Activated naive CD8-positive, alpha-beta T cell treated with anti-CD3 and anti-CD28 coated beads, Interleukin-2, amount 50 U/mL, for 24 hours (primary cell): ENCODE measurements around the gene GMEB1.
"Not testable (repeated sequence)": the region's sequence is repeated elsewhere in the genome, so short reads cannot be mapped to it uniquely, and the experiment has no call there.

Source experiments
- ATAC-seq: fragments of 150-1000 bp; cut with Tn5 transposase; one replicate; pipeline ENCODE4 v1.10.0; 2021
- DNase-seq: peaks from one replicate; pipeline ENCODE4 v3.0.0; 2021
- H3K27ac Mint-ChIP-seq: one replicate; pipeline ENCODE4 v1.8.0; 2021; ENCODE audit warnings: mild to moderate bottlenecking, mixed read lengths
- H3K27me3 Mint-ChIP-seq: one replicate; pipeline ENCODE4 v1.8.0; 2021; ENCODE audit warnings: mixed read lengths
- H3K36me3 Mint-ChIP-seq: one replicate; pipeline ENCODE4 v1.8.0; 2021; ENCODE audit warnings: low read depth, mixed read lengths
- H3K4me1 Mint-ChIP-seq: one replicate; pipeline ENCODE4 v1.8.0; 2021; ENCODE audit warnings: mixed read lengths
- H3K4me3 Mint-ChIP-seq: one replicate; pipeline ENCODE4 v1.8.0; 2021; ENCODE audit warnings: mild to moderate bottlenecking, moderate library complexity, mixed read lengths
- H3K9me3 Mint-ChIP-seq: one replicate; pipeline ENCODE4 v1.8.0; 2021; ENCODE audit warnings: mixed read lengths

GMEB1 gene

GRCh38 chr1:28718166-28718565 is 49.6 kb downstream of the GMEB1 start:
- ATAC-seq: no peak
- Mint-ChIP-seq H3K4me1 (no peaks in the 10 kb centered on the region), H3K36me3 (peaks cover 19% of the 10 kb centered on the region), H3K27ac (no peak overlapping the region), H3K9me3 (no peaks in the 10 kb centered on the region), H3K27me3 (no peaks in the 10 kb centered on the region), H3K4me3 (no peak overlapping the region)
- DNase-seq: no peak

- ATAC-seq (no peak), DNase-seq (no peak)
- peaks cover 14% of the 10 kb centered on the region for H3K36me3 Mint-ChIP-seq
- no peaks in the 10 kb centered on the region for H3K9me3 Mint-ChIP-seq
- no peaks in the 10 kb centered on the region for H3K27me3 Mint-ChIP-seq
- H3K4me1 Mint-ChIP-seq: no peaks in the 10 kb centered on the region
- H3K4me3 Mint-ChIP-seq: no peak overlapping the region
- no peak overlapping the region for H3K27ac Mint-ChIP-seq
Observed at GRCh38 chr1:28718586-28719331, 50.2 kb downstream of the GMEB1 start.

GRCh38 chr1:28719332-28719619 is 50.7 kb downstream of the GMEB1 start:
- no peak overlapping the region for H3K27ac Mint-ChIP-seq
- DNase-seq (no peak), ATAC-seq (no peak)
- no peak overlapping the region for H3K4me3 Mint-ChIP-seq
- no peaks in the 10 kb centered on the region for H3K9me3 Mint-ChIP-seq
- H3K27me3 Mint-ChIP-seq: no peaks in the 10 kb centered on the region
- H3K4me1 Mint-ChIP-seq: no peaks in the 10 kb centered on the region
- peaks cover 9% of the 10 kb centered on the region for H3K36me3 Mint-ChIP-seq

GRCh38 chr1:28720376-28720775 is 51.8 kb downstream of the GMEB1 start:
- ATAC-seq: no peak
- no peak for DNase-seq
- no peaks in the 10 kb centered on the region for H3K27me3 Mint-ChIP-seq
- H3K9me3 Mint-ChIP-seq: no peaks in the 10 kb centered on the region
- H3K4me1 Mint-ChIP-seq: no peaks in the 10 kb centered on the region
- peaks cover 3% of the 10 kb centered on the region for H3K36me3 Mint-ChIP-seq
- no peak overlapping the region for H3K4me3 Mint-ChIP-seq
- H3K27ac Mint-ChIP-seq: no peak overlapping the region

- H3K27me3 Mint-ChIP-seq, H3K4me3 Mint-ChIP-seq, H3K4me1 Mint-ChIP-seq, H3K9me3 Mint-ChIP-seq, DNase-seq, ATAC-seq, H3K36me3 Mint-ChIP-seq, H3K27ac Mint-ChIP-seq: not testable (repeated sequence)
Observed at GRCh38 chr1:28721927-28722326, 53.3 kb downstream of the GMEB1 start.

GRCh38 chr1:28725365-28725764 is 56.8 kb downstream of the GMEB1 start:
- H3K27ac Mint-ChIP-seq, H3K9me3 Mint-ChIP-seq, DNase-seq, H3K27me3 Mint-ChIP-seq, H3K4me3 Mint-ChIP-seq, H3K36me3 Mint-ChIP-seq, ATAC-seq, H3K4me1 Mint-ChIP-seq: not testable (repeated sequence)

GRCh38 chr1:28735961-28736449 is 67.4 kb downstream of the GMEB1 start:
- peaks cover 28% of the 10 kb centered on the region for H3K36me3 Mint-ChIP-seq
- no peaks in the 10 kb centered on the region for H3K9me3 Mint-ChIP-seq
- no peak for ATAC-seq
- H3K4me1 Mint-ChIP-seq: peaks cover 42% of the 10 kb centered on the region
- H3K27ac Mint-ChIP-seq: peak overlapping the region; percentile 99
- DNase-seq: no peak
- peak overlapping the region; percentile 99 for H3K4me3 Mint-ChIP-seq
- no peaks in the 10 kb centered on the region for H3K27me3 Mint-ChIP-seq

GRCh38 chr1:28736450-28737306 is 68.1 kb downstream of the GMEB1 start, which contains the start of gene YTHDF2:
YTHDF2 (plus strand) TSS chr1:28736940; CDS start chr1:28737121, 181 bp downstream.
- H3K36me3 Mint-ChIP-seq: peaks cover 33% of the 10 kb centered on the region
- DNase-seq (peak; percentile 99), ATAC-seq (peak; percentile 95)
- peaks cover 47% of the 10 kb centered on the region for H3K4me1 Mint-ChIP-seq
- peak within 1 kb of the TSS; percentile 99 for H3K4me3 Mint-ChIP-seq
- no peaks in the 10 kb centered on the region for H3K9me3 Mint-ChIP-seq
- peak within 1 kb of the TSS; percentile 99 for H3K27ac Mint-ChIP-seq
- H3K27me3 Mint-ChIP-seq: no peaks in the 10 kb centered on the region

- H3K4me1 Mint-ChIP-seq: peaks cover 54% of the 10 kb centered on the region
- peak overlapping the region; percentile 99 for H3K4me3 Mint-ChIP-seq
- H3K9me3 Mint-ChIP-seq: no peaks in the 10 kb centered on the region
- peak overlapping the region; percentile 99 for H3K27ac Mint-ChIP-seq
- no peaks in the 10 kb centered on the region for H3K27me3 Mint-ChIP-seq
- peak; percentile 3 for ATAC-seq
- peak; percentile 63 for DNase-seq
- peaks cover 41% of the 10 kb centered on the region for H3K36me3 Mint-ChIP-seq
Observed at GRCh38 chr1:28737307-28738132, 68.9 kb downstream of the GMEB1 start.

GRCh38 chr1:28740118-28740517 is 71.5 kb downstream of the GMEB1 start:
- H3K36me3 Mint-ChIP-seq: peaks cover 67% of the 10 kb centered on the region
- DNase-seq (no peak), ATAC-seq (no peak)
- peaks cover 80% of the 10 kb centered on the region for H3K4me1 Mint-ChIP-seq
- no peaks in the 10 kb centered on the region for H3K9me3 Mint-ChIP-seq
- no peaks in the 10 kb centered on the region for H3K27me3 Mint-ChIP-seq
- peak overlapping the region; percentile 99 for H3K4me3 Mint-ChIP-seq
- H3K27ac Mint-ChIP-seq: peak overlapping the region; percentile 52

- Mint-ChIP-seq H3K9me3 (no peaks in the 10 kb centered on the region), H3K27ac (peak overlapping the region; percentile 74), H3K27me3 (no peaks in the 10 kb centered on the region), H3K36me3 (peaks cover 72% of the 10 kb centered on the region), H3K4me3 (peak overlapping the region; percentile 71), H3K4me1 (peaks cover 83% of the 10 kb centered on the region)
- ATAC-seq (peak; percentile 80), DNase-seq (no peak)
Observed at GRCh38 chr1:28744184-28744583, 75.6 kb downstream of the GMEB1 start.

- DNase-seq (no peak), ATAC-seq (no peak)
- H3K27ac Mint-ChIP-seq: no peak overlapping the region
- H3K4me3 Mint-ChIP-seq: peak overlapping the region; percentile 71
- no peaks in the 10 kb centered on the region for H3K27me3 Mint-ChIP-seq
- H3K36me3 Mint-ChIP-seq: peaks cover 73% of the 10 kb centered on the region
- peaks cover 82% of the 10 kb centered on the region for H3K4me1 Mint-ChIP-seq
- H3K9me3 Mint-ChIP-seq: no peaks in the 10 kb centered on the region
Observed at GRCh38 chr1:28745653-28746173, 77.1 kb downstream of the GMEB1 start.

- no peaks in the 10 kb centered on the region for H3K27me3 Mint-ChIP-seq
- ATAC-seq: no peak
- peaks cover 61% of the 10 kb centered on the region for H3K4me1 Mint-ChIP-seq
- peak overlapping the region; percentile 6 for H3K4me3 Mint-ChIP-seq
- H3K27ac Mint-ChIP-seq: peak overlapping the region; percentile 41
- no peak for DNase-seq
- no peaks in the 10 kb centered on the region for H3K9me3 Mint-ChIP-seq
- peaks cover 49% of the 10 kb centered on the region for H3K36me3 Mint-ChIP-seq
Observed at GRCh38 chr1:28750330-28750729, 81.7 kb downstream of the GMEB1 start.

- H3K36me3 Mint-ChIP-seq: peaks cover 48% of the 10 kb centered on the region
- not testable (repeated sequence) for H3K9me3 Mint-ChIP-seq, H3K4me3 Mint-ChIP-seq, H3K27ac Mint-ChIP-seq, ATAC-seq, H3K27me3 Mint-ChIP-seq, DNase-seq
- peaks cover 58% of the 10 kb centered on the region for H3K4me1 Mint-ChIP-seq
Observed at GRCh38 chr1:28750771-28751294, 82.2 kb downstream of the GMEB1 start.
